B cell (primary cell): ENCODE data around the gene MYO1B. TPM values are rescaled to one million over a fixed set of nuclear protein-coding genes. Genes with fewer than 3 reads are reported as not detected.

Source experiments
- ATAC-seq: fragments of 200-7000 bp; cut with Tn5 transposase; one replicate; pipeline ENCODE4 v1.10.0; 2021; ENCODE audit warnings: low read depth, mild to moderate bottlenecking, moderate number of reproducible peaks, moderate library complexity
- CTCF ChIA-PET: fragments of 350-600 bp; sonication (Branson Sonifier 250); formaldehyde crosslinking; loops from one replicate; lab custom pipeline; 2021; ENCODE audit warnings: antibody characterized with exemption, inconsistent platforms; lab: Charles Lee
- POLR2A ChIA-PET: fragments of 350-600 bp; sonication (Branson Sonifier 250); formaldehyde crosslinking; loops from one replicate; lab custom pipeline; 2021; ENCODE audit warnings: antibody characterized with exemption; lab: Charles Lee
- DNase-seq: peaks from one replicate; pipeline ENCODE4 v3.0.0; 2013
- H2AFZ ChIP-seq: 2 replicates; pipeline ENCODE4 v1.6.1; 2012; ENCODE audit warnings: mild to moderate bottlenecking, low read depth, low read length; ENCODE audit not compliant: insufficient read depth, poor library complexity, severe bottlenecking
- H3K27ac ChIP-seq, 2 donors: 1 replicate in 1 of 2; 2 replicates in 1 of 2; pipeline ENCODE4 v1.5.1; 2012 to 2013; ENCODE audit warnings: low read length in 2 of 2, mild to moderate bottlenecking in 2 of 2, moderate library complexity in 1 of 2
- H3K27me3 ChIP-seq, 4 experiments: fragments of 200-600 bp in 1 of 4; sonication (generic) in 1 of 4; replicated peaks in 1 of 4; 1 replicate in 2 of 4; 2 replicates in 2 of 4; pipeline versions ENCODE4 v1.6.1 to v1.7.0; 2013 to 2016; ENCODE audit warnings: low read length in 3 of 4, mild to moderate bottlenecking in 2 of 4, mixed read lengths in 1 of 4, moderate library complexity in 1 of 4; ENCODE audit not compliant: insufficient read depth in 4 of 4, control insufficient read depth in 3 of 4; ENCODE audit errors: control extremely low read depth in 1 of 4
- H3K36me3 ChIP-seq, 2 experiments: replicated peaks in 1 of 2; 1 replicate in 1 of 2; 2 replicates in 1 of 2; pipeline versions ENCODE4 v1.6.1 to v1.7.1; 2013; ENCODE audit warnings: low read length in 1 of 2; ENCODE audit not compliant: insufficient read depth in 2 of 2, control insufficient read depth in 1 of 2; ENCODE audit errors: control extremely low read depth in 1 of 2, extremely low read depth in 1 of 2
- H3K4me1 ChIP-seq, 2 donors: fragments of 200-600 bp in 1 of 2; sonication (generic) in 1 of 2; 1 replicate in 1 of 2; 2 replicates in 1 of 2; pipeline versions ENCODE4 v1.5.1 to v1.6.1; 2013 to 2017; ENCODE audit warnings: low read length in 2 of 2; ENCODE audit not compliant: control insufficient read depth in 2 of 2, insufficient read depth in 2 of 2
- H3K4me2 ChIP-seq: replicated peaks from 2 replicates; pipeline ENCODE3; 2012; ENCODE audit warnings: mild to moderate bottlenecking, low read depth, low read length; ENCODE audit not compliant: poor library complexity, severe bottlenecking
- H3K4me3 ChIP-seq, 5 experiments: fragments of 200-600 bp in 1 of 5; sonication (generic) in 1 of 5; 1 replicate in 3 of 5; 2 replicates in 2 of 5; pipeline versions ENCODE4 v1.5.1 to v1.7.0; 2011 to 2016; ENCODE audit warnings: low read length in 4 of 5, mild to moderate bottlenecking in 4 of 5, low read depth in 2 of 5, control low read depth in 1 of 5, moderate library complexity in 1 of 5; ENCODE audit not compliant: insufficient read depth in 1 of 5; ENCODE audit errors: control extremely low read depth in 1 of 5, extremely low read depth in 1 of 5
- H3K79me2 ChIP-seq: fragments of 200-600 bp; sonication (generic); one replicate; pipeline ENCODE4 v1.6.0; 2016; ENCODE audit warnings: low read length; ENCODE audit not compliant: control insufficient read depth, insufficient read depth
- H3K9ac ChIP-seq: fragments of 200-600 bp; sonication (generic); 2 replicates; pipeline ENCODE4 v1.6.1; 2017; ENCODE audit warnings: mild to moderate bottlenecking, low read length, moderate library complexity
- H3K9me3 ChIP-seq, 3 donors: one replicate each; pipeline versions ENCODE4 v1.6.1 to v1.7.1; 2013; ENCODE audit warnings: low read length in 2 of 3; ENCODE audit not compliant: control insufficient read depth in 2 of 3, insufficient read depth in 1 of 3; ENCODE audit errors: control extremely low read depth in 1 of 3
- H4K20me1 ChIP-seq: 2 replicates; pipeline ENCODE4 v1.6.0; 2012; ENCODE audit warnings: mild to moderate bottlenecking, low read length; ENCODE audit not compliant: insufficient read depth, control insufficient read depth, poor library complexity, severe bottlenecking
- H3K27ac Mint-ChIP-seq: one replicate; pipeline ENCODE4 v1.8.0; 2021; ENCODE audit warnings: mixed read lengths
- H3K27me3 Mint-ChIP-seq: one replicate; pipeline ENCODE4 v1.8.0; 2021; ENCODE audit warnings: mixed read lengths
- H3K4me1 Mint-ChIP-seq: one replicate; pipeline ENCODE4 v1.8.0; 2021; ENCODE audit warnings: mixed read lengths
- H3K4me3 Mint-ChIP-seq: one replicate; pipeline ENCODE4 v1.8.0; 2021; ENCODE audit warnings: mixed read lengths
- H3K9me3 Mint-ChIP-seq: one replicate; pipeline ENCODE4 v1.8.0; 2022; ENCODE audit warnings: mixed read lengths; ENCODE audit not compliant: insufficient read depth
- CTCF ChIP-seq: fragments of 200-600 bp; IDR thresholded peaks from one replicate; pipeline ENCODE4 v1.8.0; 2022; ENCODE audit warnings: antibody characterized with exemption, mild to moderate bottlenecking
- EZH2 ChIP-seq: IDR thresholded peaks from 2 replicates; pipeline ENCODE4 v1.6.1; 2012; ENCODE audit warnings: borderline replicate concordance, low read depth, mild to moderate bottlenecking, moderate library complexity, low read length; ENCODE audit not compliant: insufficient read depth, poor library complexity, severe bottlenecking
- WGBS: methylation state at CpG from one replicate; pipeline ENCODE4 v1.1.5; 2013; ENCODE audit warnings: missing lambda C conversion rate; ENCODE audit not compliant: insufficient coverage; 5-methylcytosine and 5-hydroxymethylcytosine counted together
- intact Hi-C: fragments of 100-400 bp; cut with micrococcal nuclease; formaldehyde crosslinking; loops from one replicate; pipeline ENCODE4 v1.10.0; 2022
- polyA plus RNA-seq: library from polyadenylated mRNA; depleted of rRNA; stranded (reverse); fragments of >200 nt; gene quantifications from 2 replicates; pipeline ENCODE4 v1.2.3, GENCODE V29; 2012
- total RNA-seq, 2 donors: library from RNA; stranded (reverse); fragments of 120-200 nt in 1 of 2; gene quantifications; 1 replicate in 1 of 2; 2 replicates in 1 of 2; pipeline versions ENCODE4 v1.2.3 to v1.2.4, GENCODE V29; 2013 to 2022

Gene MYO1B
- total and polyA plus RNA-seq, 2 donors (not counting 1 experiment from before 2014, with no cell fraction given): 0.67 to 4.4 TPM

- H3K4me1 ChIP-seq: peaks cover 7 to 12% of the 10 kb centered on the region in 2 donors
- Mint-ChIP-seq H3K27ac (no peak overlapping the region), H3K9me3 (peaks cover 3% of the 10 kb centered on the region), H3K27me3 (no peaks in the 10 kb centered on the region), H3K4me1 (peaks cover 18% of the 10 kb centered on the region), H3K4me3 (no peak overlapping the region)
- no peaks in the 10 kb centered on the region for H3K9me3 ChIP-seq
- no peaks in the 10 kb centered on the region for H4K20me1 ChIP-seq
- no peak for ATAC-seq
- H3K36me3 ChIP-seq: no peaks in the 10 kb centered on the region
- intact Hi-C loops: no loop called here
- H3K4me2 ChIP-seq: no peak overlapping the region
- no peak for DNase-seq
- H3K27me3 ChIP-seq: no peaks in the 10 kb centered on the region
- CTCF ChIA-PET: interaction anchor here (1.4 kb wide), 1 partner anchor 10 kb away, joined by 3 read pairs; no protein-coding TSS in a partner anchor
- no peak overlapping the region for H3K4me3 ChIP-seq
- no peak overlapping the region for H2AFZ ChIP-seq
- WGBS: no CpG with 5 or more reads among the region's 1 CpG
- TF ChIP-seq EZH2: no peak
- no peak for TF ChIP-seq CTCF
- POLR2A ChIA-PET: no interaction called here
- no peak overlapping the region for H3K27ac ChIP-seq
- no peaks in the 10 kb centered on the region for H3K79me2 ChIP-seq
- no peak overlapping the region for H3K9ac ChIP-seq
Observed at GRCh38 chr2:191225126-191225525, 20.1 kb upstream of the MYO1B start.

DNA sequence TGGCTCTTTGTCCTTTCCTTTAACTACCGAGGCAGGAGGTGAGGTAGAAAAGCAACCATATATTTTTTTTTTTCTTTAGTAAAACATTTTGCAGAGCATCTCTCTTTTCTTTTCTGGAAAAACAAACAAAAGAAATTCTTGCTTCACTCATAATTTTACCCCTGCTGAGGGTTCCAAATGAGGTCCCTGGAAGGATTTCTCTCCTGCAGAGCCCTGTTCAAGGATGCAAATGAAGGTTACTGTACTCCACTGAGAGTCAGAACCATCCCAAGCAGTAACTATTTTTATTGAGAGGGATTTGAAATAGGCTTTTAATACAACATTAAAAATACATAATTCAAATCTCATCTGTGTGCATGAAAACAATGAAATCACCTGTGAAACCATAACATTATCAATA, 19.5 kb upstream of the MYO1B start:
- Histone ChIP-seq H4K20me1 (no peaks in the 10 kb centered on the region), H3K4me3 (no peak overlapping the region), H3K27ac (no peak overlapping the region), H3K36me3 (no peaks in the 10 kb centered on the region), H3K9ac (no peak overlapping the region), H2AFZ (no peak overlapping the region), H3K4me1 (peaks cover 4 to 8% of the 10 kb centered on the region in 2 donors), H3K79me2 (no peaks in the 10 kb centered on the region), H3K9me3 (no peaks in the 10 kb centered on the region), H3K4me2 (no peak overlapping the region), H3K27me3 (no peaks in the 10 kb centered on the region)
- no peak for ATAC-seq
- no CpG with 5 or more reads among the region's 1 CpG for WGBS
- H3K4me3 Mint-ChIP-seq: no peak overlapping the region
- intact Hi-C loops: no loop called here
- peaks cover 13% of the 10 kb centered on the region for H3K4me1 Mint-ChIP-seq
- ChIA-PET CTCF (no interaction called here), POLR2A (no interaction called here)
- no peak overlapping the region for H3K27ac Mint-ChIP-seq
- DNase-seq: no peak
- H3K27me3 Mint-ChIP-seq: no peaks in the 10 kb centered on the region
- peaks cover 3% of the 10 kb centered on the region for H3K9me3 Mint-ChIP-seq
- TF ChIP-seq EZH2 (no peak), CTCF (no peak)
